Measurements from ENCODE around the gene UNC5B. TPM values are rescaled to one million over a fixed set of nuclear protein-coding genes. Genes with fewer than 3 reads are reported as not detected.

UNC5B gene
- total and polyA plus RNA-seq, 2 experiments from 2014 or later = 12.7 to 15.5 TPM

GRCh38 chr10:71209352-71209715 lies 3.0 kb upstream of the UNC5B start:
- no peak for DNase-seq (ENCODE audit: low spot score)
- Histone ChIP-seq H3K4me3 (no peak overlapping the region), H4K20me1 (ENCODE audit: insufficient read depth, poor library complexity, severe bottlenecking) (peaks cover 3% of the 10 kb centered on the region), H2AFZ (no peak overlapping the region), H3K4me2 (peak overlapping the region; percentile 81), H3K27me3 (peaks cover 17% of the 10 kb centered on the region), H3K9me3 (ENCODE audit: low read depth) (no peaks in the 10 kb centered on the region), H3K9me2 (replicated peaks; ENCODE audit: insufficient read depth) (no peaks in the 10 kb centered on the region), H3K36me3 (replicated peaks; ENCODE audit: insufficient read depth, low read depth) (no peaks in the 10 kb centered on the region), H3K27ac (no peak overlapping the region), H3K4me1 (ENCODE audit: insufficient read depth) (peaks cover 9% of the 10 kb centered on the region), H3K79me2 (peaks cover 13% of the 10 kb centered on the region)
- 45% methylated on average over 4 of the region's 4 CpGs for WGBS (ENCODE audit: low lambda C conversion rate, missing lambda C conversion rate)
- TF ChIP-seq CTCF (IDR thresholded peaks at IDR 0.05; ENCODE audit: poor library complexity) (no peak), EZH2phosphoT487 (IDR thresholded peaks at IDR 0.05; ENCODE audit: low read depth, severe bottlenecking, unreplicated experiment) (no peak), EZH2 (IDR thresholded peaks at IDR 0.05; ENCODE audit: borderline replicate concordance) (no peak)

GRCh38 chr10:71209731-71210541 lies 2.4 kb upstream of the UNC5B start:
- Histone ChIP-seq H3K4me1 (ENCODE audit: insufficient read depth) (peaks cover 11% of the 10 kb centered on the region), H3K27me3 (peaks cover 12% of the 10 kb centered on the region), H3K9me3 (ENCODE audit: low read depth) (no peaks in the 10 kb centered on the region), H3K9me2 (replicated peaks; ENCODE audit: insufficient read depth) (no peaks in the 10 kb centered on the region), H3K36me3 (replicated peaks; ENCODE audit: insufficient read depth, low read depth) (no peaks in the 10 kb centered on the region), H3K27ac (no peak overlapping the region), H4K20me1 (ENCODE audit: insufficient read depth, poor library complexity, severe bottlenecking) (peaks cover 5% of the 10 kb centered on the region), H3K4me3 (no peak overlapping the region), H3K79me2 (peaks cover 19% of the 10 kb centered on the region), H3K4me2 (no peak overlapping the region), H2AFZ (no peak overlapping the region)
- TF ChIP-seq EZH2phosphoT487 (IDR thresholded peaks at IDR 0.05; ENCODE audit: low read depth, severe bottlenecking, unreplicated experiment) (no peak), EZH2 (IDR thresholded peaks at IDR 0.05; ENCODE audit: borderline replicate concordance) (no peak), CTCF (IDR thresholded peaks at IDR 0.05; ENCODE audit: poor library complexity) (no peak)
- DNase-seq (ENCODE audit: low spot score) = no peak
- WGBS (ENCODE audit: low lambda C conversion rate, missing lambda C conversion rate) = 53% methylated on average over 5 of the region's 5 CpGs

GRCh38 chr10:71210542-71210871 lies 1.9 kb upstream of the UNC5B start:
- H3K79me2 ChIP-seq = peaks cover 25% of the 10 kb centered on the region
- H2AFZ ChIP-seq = no peak overlapping the region
- peaks cover 5% of the 10 kb centered on the region for H4K20me1 ChIP-seq (ENCODE audit: insufficient read depth, poor library complexity, severe bottlenecking)
- H3K27ac ChIP-seq = no peak overlapping the region
- peaks cover 11% of the 10 kb centered on the region for H3K4me1 ChIP-seq (ENCODE audit: insufficient read depth)
- 65% methylated on average over 5 of the region's 5 CpGs for WGBS (ENCODE audit: low lambda C conversion rate, missing lambda C conversion rate)
- peaks cover 12% of the 10 kb centered on the region for H3K27me3 ChIP-seq
- H3K9me3 ChIP-seq (ENCODE audit: low read depth) = no peaks in the 10 kb centered on the region
- no peaks in the 10 kb centered on the region for H3K9me2 ChIP-seq (replicated peaks; ENCODE audit: insufficient read depth)
- no peaks in the 10 kb centered on the region for H3K36me3 ChIP-seq (replicated peaks; ENCODE audit: insufficient read depth, low read depth)
- H3K4me3 ChIP-seq = no peak overlapping the region
- H3K4me2 ChIP-seq = no peak overlapping the region
- no peak for TF ChIP-seq CTCF (IDR thresholded peaks at IDR 0.05; ENCODE audit: poor library complexity)
- TF ChIP-seq EZH2phosphoT487 (IDR thresholded peaks at IDR 0.05; ENCODE audit: low read depth, severe bottlenecking, unreplicated experiment) = no peak
- no peak for TF ChIP-seq EZH2 (IDR thresholded peaks at IDR 0.05; ENCODE audit: borderline replicate concordance)
- no peak for DNase-seq (ENCODE audit: low spot score)
